GM19397 (cell line): Measurements from ENCODE around the gene MAFG.
A peak's percentile ranks its signal among the peaks of the same experiment; 100 is the strongest.

Experiments
- ATAC-seq: cut with Tn5 transposase; IDR thresholded peaks from one replicate; pipeline ENCODE4 v1.9.1; 2021; ENCODE audit warnings: mild to moderate bottlenecking, moderate library complexity; ENCODE audit not compliant: unreplicated experiment

MAFG gene

DNA sequence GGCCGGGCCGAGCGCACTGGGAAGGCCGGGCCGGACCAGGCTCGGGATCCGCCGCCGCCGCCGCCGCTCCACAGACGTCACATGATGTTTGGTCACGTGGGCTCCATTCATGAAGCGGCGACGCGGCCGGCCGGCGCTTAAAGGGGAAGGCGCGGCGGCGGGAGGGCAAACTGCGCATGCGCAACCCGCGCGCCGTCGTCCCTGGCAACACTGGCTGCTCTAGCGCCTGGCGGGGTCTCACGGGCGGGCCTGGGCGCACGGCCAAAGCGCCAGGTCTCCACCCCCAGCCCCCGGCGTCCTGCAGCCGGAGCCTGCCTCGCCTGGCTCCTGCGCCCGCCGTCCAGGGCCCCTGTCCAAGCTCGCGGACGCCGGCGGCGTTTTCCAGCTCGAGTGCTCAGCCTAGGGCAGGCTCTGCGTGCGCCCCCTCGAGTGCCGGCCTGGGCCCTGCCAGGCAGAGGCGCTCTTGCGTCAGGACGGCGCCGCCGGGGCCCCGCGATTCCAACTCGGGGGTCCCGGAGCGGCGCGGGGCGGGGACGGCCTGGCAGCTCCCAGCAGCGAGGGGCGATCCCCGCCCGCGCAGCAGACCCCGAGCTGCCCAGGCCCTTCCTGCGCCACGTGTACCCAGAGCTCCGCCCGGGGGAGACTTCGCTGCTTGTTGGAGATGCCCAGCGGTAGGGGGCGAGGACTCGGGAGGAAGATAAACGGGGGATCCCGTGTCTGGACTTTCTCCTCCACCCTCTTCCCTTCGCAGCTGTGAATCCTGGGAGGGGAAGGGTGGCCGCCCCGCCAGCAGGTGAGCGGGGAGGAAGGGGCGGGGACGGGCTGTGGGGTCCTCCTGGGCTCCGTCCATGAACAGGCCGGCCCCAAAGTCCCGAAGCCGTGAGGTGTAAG, at the start of gene MAFG:
Gene MAFG, minus strand, starts transcription at position 83 of the 891 bp plus-strand sequence. CDS start 4,550 bp downstream, outside the sequence.
- peak; percentile 62 for ATAC-seq

DNA sequence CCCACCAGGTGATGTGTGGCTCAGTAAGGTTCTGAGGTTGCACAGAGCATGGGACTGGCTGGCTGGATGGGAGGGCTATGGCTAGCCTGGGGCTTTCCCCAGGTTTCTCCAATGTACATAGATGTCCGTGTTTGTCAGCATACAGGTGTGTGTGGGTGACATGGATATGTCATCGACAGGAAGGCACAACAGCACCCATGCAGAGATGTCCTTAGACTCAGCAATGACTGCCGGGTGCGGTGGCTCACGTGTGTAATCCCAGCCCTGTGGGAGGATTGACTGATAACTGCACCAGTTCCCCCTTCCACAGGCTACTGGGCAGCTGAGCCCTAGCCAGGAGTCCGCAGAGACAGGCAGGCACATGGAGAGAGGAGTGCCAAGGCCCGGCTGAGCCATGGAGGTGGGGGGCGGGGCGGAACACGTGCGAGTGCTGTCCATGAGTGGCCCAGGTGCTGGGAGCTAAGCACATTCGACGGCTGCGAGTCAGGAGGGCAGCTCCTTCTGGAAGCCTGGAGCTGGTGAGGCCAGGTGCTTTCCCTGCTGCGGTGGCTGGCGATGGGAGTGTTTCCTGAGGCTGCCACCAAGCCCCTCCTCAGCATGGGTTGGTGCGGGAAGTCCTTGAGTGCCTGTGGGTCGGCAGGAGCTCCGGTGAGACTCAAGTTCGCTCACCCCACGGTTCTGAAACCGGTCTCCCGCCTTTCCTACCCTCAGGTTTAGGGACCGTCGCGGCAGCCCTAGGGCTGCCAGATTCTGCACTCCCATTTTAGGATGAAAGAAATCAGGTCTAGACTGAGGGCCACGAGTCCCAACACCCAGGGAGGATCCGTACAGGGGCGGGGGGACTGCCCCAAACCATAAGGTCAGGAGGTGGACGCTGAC, 49.0 kb upstream of the MAFG start:
- no peak for ATAC-seq

DNA sequence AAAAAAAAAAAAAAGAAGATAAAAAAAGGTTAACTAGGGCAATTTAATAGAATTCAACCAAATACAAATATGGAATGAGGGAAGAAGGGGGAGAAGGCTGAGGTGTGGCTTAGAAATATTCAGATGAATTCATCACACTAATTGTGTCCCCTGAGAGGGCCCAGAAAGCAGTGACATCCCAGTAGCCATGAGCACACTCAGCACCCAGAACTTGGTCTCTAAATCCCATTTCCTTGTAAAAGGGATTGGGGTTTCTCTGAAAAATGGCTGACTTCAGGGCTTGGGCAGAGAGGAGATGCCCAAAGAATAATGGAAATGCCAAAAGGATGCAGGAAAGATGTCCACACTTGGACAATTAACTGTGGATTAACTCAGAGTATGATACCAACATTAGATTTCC, 45.9 kb upstream of the MAFG start:
- ATAC-seq, result no peak

DNA sequence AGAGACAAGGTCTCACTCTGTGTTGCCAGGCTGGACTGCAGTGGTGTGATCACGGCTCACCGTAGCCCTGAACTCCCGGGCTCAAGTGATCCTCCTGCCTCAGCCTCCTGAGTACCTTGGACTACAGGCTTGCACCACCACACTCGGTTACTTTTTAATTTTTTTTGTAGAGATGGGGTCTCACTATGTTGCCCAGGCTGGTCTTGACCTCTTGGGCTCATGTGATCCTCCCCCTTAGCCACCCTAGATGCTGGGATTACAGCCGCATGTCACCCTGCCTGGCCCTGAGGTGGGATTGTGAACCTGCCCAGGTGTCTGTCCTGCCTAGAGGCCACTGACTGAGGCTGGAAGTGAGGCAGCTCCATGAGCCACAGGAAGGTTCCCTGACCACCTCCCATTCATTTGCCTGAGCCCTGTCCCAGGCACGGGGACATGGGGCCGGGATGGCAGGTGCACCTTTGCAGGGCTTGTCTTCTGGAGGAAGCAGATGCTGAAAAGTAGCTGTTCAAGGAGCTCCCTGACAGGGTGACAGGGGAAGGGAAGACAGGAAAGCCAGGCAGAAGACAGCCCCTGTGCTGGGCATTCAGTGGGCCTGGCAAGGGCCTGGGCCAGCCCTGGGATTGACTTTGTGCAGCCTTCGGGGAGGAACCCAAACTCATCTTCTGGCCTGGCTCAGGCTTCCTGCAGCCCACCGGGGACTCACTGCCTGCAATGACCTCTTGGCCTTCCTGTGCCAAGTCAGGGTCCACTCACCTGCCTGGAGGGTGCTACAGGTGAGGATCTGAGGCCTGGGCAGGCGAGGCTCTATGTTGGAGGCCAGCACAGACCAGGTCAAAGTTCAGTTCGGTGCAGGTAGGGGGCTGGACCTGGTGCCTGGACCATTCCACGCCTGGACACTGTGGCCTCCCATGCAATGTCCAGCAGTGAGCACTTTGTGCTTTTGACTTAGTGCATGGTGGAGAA, 41.6 kb upstream of the MAFG start:
- ATAC-seq, result no peak

DNA sequence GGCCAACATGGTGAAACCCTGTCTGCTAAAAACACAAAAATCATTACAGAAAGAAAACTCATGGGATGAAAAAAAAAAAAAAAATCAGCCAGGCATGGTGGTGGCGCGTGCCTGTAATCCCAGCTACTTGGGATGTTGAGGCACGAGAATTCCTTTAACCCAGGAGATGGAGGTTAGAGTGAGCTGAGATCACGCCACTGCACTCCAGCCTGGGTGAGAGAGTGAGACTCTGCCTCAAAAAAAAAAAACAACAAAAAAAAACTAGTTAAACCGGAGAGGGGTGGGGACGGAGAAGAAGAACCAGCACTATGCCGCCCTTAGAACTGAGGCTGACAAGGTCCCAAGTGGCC, 40.8 kb upstream of the MAFG start:
- no peak for ATAC-seq

DNA sequence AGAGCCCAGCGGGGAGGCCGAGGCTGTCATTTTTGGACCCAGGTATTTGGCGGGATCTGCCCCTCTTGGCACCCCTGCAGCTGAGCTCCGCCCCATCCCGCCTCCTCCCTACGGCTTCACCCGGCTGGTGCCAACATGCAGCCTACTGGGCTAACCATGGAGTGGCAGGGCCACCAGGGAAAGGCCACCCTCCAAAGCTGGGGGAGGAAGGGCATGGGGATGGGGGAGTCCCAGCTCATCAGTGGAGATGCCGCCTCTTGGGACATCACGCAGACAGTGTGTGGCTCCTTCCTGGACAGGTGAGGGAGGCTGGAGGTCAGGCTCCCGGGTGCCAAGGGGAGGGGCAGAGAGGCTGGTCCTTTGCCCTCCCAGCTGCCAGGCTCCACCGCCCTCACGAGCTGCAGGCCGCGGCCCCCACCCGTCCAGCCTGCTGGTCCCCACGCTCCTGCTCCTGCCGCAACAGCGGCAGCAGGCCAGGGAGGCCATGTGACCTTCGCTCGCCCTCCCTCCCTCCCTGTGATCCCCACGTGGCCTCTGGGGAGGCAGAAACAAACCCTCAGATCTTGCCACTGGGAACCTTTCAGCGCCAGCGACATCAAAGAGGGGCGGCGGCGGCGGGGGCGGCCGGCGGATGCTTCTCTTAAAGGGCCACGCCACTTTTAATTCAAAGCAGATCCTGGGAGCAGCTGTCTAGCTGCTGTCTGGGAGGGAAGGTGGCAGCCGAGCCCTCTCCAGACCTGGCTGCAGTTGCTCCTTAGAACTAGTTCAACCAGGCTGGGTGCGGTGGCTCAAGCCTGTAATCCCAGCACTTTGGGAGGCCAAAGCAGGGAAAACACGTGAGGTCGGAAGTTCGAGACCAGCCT, 40.2 kb upstream of the MAFG start:
- no peak for ATAC-seq

DNA sequence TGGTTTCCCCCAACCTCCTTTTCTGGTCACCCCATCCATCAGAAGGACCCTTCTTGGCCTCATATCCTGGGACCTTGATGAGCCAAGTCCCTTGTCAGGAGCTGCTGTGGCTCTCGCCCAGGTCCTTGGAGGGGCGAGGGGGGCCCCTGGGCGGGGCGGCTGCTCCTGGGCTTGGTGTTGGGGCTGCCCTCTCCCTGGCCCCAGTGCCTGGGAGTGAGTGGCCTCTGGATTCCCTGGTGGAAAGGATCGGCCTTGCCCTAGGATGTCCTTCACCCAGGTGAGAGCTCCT, 39.7 kb upstream of the MAFG start:
- no peak for ATAC-seq

DNA sequence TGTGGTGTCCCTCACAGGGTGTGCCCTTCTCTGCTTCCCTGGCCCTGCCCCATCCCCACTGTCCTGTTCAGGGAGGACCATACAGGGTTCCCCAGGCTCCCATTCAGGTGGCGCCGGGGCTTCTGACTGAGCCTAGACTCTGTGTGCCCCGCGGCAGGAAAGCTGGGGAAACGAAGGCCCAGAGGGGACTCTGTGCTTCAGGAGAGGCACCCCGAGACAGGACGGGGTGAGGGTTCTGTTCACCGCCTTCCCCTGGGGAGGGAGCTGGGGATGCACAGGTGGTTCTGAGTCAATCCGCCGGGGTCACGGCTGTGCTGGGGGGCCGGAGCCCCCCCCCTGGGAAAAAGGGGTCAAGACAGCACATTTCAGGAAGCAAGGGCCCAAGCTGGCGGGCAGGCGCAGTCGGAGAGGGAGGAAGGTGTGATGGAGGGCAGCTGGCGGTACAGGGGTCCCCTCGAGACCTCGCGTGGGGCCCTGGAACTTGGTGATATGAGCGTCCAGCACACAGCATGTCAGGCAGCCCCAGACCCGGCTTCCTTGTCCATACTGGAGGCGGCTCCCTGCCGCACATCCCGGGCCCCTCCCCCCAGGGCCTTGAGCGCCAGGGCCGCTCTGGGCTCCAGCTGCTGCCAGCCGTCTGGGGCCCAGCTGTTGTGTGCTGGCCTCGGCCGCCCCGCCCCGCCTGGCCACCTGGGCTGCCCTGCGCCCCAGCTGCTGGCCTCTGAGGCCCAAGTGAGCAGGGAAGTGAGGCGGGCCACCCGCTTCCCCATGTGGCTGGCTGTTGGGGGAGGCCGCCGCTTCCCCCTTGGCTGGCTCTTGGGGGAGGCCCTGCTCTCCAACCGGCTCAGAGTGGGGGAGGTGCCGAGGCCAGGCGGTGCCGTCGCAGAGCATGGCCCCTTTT, 39.1 kb upstream of the MAFG start:
- ATAC-seq, result no peak

DNA sequence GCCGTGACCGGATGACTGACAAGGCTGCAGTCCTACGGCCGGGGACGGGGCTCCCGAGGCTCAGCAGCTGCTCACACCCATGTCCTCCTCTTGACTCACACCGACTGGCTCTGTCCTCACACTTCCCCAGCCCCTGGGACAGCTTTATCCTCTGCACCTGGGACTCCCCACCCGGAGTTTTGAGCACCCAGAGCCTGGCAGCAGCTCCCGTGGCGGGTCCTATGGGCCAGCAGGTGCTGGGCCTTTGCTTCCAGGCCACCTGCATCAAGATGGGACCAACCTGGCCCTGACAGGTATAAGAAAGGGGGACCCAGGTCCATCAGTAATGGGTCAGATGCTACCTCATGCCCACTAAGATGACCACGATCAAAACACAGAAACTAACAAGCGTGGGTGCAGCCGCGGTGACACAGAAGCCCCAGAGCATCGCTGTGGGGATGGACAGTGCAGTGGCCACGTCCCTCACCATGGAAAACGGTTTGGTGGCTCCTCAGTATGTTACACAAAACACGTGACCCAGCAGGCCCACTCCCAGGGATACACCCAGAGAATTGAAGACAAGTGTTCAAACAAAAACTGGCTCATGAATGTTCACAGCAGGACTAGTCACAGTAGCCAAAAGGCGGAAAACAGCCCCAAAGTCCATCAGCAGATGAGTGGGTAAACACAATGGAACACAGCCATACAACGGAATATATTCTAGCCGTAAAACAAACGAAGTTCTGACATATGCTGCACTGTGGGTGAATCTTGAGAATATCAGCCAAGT, 36.7 kb upstream of the MAFG start:
- ATAC-seq, result no peak

DNA sequence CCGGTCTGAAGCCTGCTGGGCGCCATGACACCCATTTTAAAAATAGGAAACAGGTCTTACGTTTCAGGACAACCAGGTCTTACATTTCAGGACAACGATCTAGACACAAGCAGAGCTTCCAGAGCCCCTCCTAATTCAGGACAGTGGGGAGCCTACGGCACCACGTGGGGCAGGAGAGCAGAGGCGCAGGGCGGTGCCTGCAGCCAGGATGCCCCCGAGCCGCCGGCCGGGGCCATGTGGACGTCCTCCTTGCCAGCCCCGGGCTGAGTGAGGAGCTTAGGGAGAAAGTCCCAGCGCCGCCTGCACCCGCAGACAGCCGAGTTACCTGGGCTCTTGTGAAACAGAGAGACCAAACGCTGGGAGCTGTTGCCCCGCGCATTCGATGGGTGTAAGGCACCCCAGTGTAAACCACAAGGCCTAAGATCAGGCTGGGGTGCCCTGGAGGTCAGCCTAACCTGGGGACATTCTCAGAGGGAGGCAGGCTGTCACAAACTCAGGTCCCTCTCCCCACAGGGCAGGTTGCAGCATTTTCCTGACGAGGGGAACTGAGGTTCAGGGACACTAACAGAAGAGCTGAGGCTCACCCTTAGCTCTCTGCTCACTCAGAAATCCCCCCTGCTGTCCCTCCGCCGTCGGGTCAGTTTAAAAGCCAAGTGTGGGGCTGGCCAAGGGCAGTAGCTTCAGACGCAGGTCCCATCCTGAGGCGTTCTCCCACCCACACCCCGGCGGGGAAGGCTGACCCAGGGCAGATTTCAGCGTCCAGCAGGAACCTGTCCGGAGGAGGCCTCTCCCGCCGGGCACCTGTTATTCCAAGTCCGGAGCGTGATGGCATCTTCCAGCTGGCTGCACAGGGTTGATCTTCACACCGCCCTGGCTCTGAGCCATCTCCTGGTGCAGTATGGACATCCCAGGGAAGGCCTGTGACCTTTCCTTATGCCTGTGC, 35.2 kb upstream of the MAFG start:
- ATAC-seq, result no peak

DNA sequence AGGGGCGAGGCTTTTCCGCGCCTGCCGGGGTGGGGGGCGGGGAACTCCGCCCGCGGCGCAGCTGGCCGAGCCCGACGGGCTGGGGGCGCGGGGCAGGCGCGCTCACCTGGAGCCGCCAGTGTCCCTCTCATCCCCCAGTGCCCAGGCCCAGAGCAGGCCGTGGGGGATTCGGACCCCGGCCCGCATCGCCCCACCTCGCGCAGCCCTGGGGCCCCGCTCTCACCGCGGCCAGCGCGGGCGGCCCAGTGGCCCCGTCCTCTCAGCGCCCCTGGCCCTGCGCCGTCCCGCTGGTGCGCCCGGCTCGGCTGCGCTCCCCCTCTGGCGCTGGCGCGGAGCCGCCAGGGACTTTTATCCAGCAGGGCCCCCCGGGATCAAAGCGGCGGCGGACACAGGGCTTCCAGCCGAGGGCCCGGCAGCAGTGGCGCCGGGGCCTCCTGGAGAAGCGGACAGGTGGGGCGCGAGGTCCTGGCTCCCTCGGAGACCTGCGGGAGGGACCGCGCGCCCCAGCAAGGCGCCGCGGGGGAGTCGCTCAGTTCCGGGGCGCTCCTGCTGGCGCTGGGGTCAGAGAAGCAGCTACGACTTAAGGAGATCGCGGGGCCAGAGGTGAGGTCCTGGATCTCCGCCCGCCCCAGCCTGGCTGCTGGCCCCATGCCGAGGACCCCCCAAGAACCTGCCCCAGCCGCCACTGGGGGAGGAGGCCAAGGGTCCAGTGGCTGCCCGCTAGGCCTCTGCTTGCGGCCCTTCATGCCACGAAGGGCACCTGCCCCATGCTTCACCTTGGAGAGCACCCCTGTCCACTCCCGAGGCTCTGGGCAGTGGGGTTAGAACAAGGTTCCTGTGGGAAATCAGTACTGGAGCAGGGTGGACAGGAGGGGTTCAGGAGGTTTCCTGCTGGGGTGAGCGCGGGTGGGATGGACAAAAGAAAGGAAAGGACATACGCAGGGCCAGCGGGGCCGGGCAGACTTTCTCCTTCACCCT, 34.3 kb upstream of the MAFG start:
- ATAC-seq, result no peak

DNA sequence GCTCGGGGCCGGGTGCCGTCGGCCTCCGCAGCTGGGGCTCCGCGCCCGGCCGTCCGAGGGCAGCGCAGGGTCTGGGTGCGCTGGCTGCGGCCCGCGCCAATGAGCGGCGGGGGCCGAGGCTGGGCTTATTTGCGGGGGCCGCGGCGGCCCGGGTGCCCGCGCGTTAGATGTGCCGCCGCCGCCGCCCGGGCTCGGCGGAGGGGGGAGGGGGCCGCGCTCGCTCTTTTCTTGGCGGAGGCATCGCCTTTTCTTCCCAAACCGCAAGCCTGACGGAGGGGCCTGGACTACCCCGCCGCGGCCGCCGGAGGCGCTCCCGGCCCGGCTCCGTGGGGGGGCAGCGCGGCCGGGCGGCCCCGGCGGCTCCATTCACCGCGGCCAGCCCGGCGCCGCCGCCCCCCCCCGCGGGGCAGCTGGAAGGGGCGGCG, 33.6 kb upstream of the MAFG start, which contains the start of gene NOTUM:
Gene NOTUM, minus strand, starts transcription at position 101 of the 425 bp plus-strand sequence. CDS start 278 bp downstream, outside the sequence.
- no peak for ATAC-seq

DNA sequence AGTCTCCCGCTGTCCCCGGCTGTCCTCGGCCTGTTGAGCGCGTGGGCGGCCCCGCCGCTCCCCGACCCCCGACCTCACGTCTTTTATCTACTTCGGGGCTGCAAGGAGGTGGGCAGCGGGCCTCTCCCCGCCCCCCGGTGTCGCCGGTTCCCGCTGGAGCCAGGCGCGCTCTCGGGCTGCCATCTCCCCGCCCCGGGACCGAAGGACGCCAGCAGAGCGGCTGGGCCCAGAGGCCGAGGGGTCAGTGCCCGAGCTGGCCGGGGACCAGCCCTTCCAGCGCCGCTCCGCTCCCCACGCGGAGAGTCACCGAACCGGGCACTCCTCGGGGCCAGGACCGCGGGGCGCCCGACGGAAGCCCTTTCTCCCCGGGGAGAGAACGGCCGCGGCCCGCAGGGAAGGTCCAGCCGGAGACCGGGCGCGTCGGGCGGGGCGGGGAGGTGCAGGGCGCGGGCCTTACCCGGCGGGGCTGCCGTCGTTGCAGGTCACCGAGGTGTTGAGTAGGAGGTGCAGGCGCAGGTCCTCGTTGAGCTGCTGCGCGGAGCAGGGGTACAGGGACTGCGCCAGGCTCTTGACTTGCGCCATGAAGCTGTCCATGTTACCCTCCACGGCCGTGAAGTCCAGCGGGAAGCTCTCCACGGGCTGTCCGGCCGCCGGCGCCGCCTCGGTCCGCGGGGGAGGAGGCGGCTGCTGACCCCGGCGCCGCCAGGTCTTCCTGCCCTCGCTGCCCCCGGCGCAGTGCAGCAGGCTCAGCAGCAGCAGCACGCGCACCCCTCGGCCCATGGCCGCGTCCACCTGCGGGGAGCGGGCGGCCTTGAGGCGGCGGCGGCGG, 32.8 kb upstream of the MAFG start:
- ATAC-seq, result no peak

DNA sequence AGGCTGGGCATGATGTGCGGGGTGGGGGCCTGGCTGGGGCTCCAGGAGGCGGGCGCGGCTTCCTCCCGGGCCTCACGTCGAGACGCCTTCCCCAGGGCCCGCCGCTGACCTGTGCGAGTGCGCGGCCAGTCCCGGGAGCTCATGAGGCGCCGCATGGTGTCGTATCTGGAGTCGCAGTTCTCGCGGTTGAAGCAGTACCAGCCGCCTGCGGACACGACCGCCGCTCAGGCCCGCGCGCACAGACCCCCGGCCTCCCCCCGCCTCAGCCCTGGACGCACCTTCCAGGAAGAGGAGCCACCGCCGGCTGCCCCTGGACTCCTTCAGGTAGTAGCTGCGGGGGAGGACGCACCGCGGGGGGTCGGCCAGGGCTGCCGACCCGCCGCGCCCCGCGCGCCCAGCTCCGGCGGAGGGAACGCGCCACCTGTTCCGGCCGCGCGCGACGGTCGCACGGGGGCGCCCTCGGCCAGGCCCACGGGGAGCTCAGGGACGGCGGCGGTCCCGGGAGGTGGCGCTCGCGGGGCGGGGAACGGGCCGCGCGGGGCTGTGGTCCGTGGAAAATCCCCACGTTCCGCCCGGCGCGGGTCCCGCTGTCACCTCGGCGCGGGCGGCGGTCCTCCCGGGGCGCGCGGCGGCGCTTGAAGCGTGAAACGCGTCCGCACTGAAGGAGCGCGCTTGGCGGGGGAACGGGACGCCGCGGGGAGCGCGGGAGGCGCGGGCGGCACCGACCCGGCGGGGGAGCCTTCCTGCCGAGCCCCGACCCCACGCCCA, 32.0 kb upstream of the MAFG start:
- no peak for ATAC-seq
